Epithelial cell of proximal tubule (primary cell): ENCODE results near the gene GUCY1A2. TPM values are rescaled to one million over a fixed set of nuclear protein-coding genes. Genes with fewer than 3 reads are reported as not detected.

Source experiments
- DNase-seq: peaks from one replicate; pipeline ENCODE4 v3.0.0-alpha.2; 2011; ENCODE audit warnings: low read depth
- H3K4me3 ChIP-seq: 2 replicates; pipeline ENCODE4 v1.5.1; 2011; ENCODE audit warnings: low read depth, mild to moderate bottlenecking, low read length
- total RNA-seq: library from RNA; depleted of rRNA; stranded (reverse); fragments of >200 nt; gene quantifications from 2 replicates; pipeline ENCODE4 v1.2.3, GENCODE V29; 2015
- TF ChIP-seq, protein P1 (sequence below): conservative IDR thresholded peaks from 2 replicates; pipeline ENCODE4 v1.5.1; 2012; ENCODE audit warnings: low read depth, mild to moderate bottlenecking, low read length

GUCY1A2 gene
- total RNA-seq, 1 donor from 2014 or later: 0.06 TPM

GRCh38 chr11:106853850-106854401 lies 164.3 kb downstream of the GUCY1A2 start:
- no peak overlapping the region for H3K4me3 ChIP-seq
- TF ChIP-seq, protein P1, sequence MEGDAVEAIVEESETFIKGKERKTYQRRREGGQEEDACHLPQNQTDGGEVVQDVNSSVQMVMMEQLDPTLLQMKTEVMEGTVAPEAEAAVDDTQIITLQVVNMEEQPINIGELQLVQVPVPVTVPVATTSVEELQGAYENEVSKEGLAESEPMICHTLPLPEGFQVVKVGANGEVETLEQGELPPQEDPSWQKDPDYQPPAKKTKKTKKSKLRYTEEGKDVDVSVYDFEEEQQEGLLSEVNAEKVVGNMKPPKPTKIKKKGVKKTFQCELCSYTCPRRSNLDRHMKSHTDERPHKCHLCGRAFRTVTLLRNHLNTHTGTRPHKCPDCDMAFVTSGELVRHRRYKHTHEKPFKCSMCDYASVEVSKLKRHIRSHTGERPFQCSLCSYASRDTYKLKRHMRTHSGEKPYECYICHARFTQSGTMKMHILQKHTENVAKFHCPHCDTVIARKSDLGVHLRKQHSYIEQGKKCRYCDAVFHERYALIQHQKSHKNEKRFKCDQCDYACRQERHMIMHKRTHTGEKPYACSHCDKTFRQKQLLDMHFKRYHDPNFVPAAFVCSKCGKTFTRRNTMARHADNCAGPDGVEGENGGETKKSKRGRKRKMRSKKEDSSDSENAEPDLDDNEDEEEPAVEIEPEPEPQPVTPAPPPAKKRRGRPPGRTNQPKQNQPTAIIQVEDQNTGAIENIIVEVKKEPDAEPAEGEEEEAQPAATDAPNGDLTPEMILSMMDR: no peak
- DNase-seq: no peak

DNA sequence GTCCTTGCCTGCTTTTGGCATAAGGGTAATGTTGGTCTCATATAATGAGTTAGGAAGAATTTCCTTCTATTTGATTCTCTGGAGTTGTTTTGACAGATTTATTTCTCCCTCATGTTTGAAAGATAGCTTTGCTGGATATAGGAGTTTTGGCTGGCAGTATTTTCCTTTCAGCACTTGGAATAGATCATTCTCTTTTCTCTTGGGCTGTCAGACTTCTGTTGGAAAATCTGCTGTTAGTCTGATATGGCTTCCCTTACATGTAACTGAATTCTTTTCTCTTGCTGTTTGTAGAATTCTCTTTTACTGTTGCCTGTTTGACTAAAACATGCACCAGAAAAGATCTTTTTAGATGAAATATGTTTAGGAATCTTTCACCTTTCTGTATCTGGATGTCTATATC lies 165.5 kb downstream of the GUCY1A2 start:
- TF ChIP-seq, protein P1: no peak
- DNase-seq: no peak

DNA sequence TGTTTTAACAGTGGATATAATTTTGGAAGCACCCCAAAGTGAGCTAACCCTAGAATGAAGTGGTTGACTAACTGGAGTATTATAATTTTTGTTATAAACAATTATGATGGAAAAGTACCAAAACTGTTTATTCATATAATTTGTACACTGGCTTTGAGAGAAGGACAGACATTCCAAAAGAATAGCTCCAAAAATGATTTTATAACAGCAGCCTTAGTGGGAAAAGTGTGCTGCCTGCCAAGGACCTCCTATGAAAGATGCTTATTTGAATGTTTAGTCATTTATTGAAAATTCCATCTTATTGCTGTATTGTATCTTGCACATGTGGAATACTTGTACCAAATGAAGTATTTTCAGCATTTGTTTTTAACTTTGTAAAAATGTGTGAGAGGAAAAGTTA lies 169.8 kb downstream of the GUCY1A2 start:
- no peak for DNase-seq
- TF ChIP-seq, protein P1: no peak
- H3K4me3 ChIP-seq: no peak overlapping the region

More for the DNA sequence above, 165.5 kb downstream of the GUCY1A2 start:
- no peak overlapping the region for H3K4me3 ChIP-seq

- no peak overlapping the region for H3K4me3 ChIP-seq
- no peak for DNase-seq
- TF ChIP-seq, protein P1: no peak
These were observed 176.1 kb downstream of the GUCY1A2 start for GRCh38 chr11:106842134-106842533.

DNA sequence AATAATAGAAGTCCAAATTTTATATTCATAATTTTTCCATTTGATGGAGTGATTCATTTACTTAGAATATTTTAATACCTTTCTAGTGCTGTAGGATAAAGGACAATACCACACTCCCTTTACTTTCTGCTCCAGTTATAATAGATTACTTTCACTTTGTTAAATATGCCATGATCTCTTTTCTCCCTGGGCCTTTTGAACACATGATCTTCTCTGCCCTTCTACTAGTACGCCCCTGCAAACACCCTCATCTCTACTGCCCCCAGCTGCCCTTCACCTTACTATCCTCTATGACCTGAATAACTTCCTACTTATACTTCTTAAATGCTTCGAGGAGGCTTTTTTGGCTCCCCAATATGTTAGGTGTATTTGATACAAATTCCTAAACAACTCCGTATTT lies 177.3 kb downstream of the GUCY1A2 start:
- TF ChIP-seq, protein P1: no peak
- H3K4me3 ChIP-seq: no peak overlapping the region
- DNase-seq: no peak

DNA sequence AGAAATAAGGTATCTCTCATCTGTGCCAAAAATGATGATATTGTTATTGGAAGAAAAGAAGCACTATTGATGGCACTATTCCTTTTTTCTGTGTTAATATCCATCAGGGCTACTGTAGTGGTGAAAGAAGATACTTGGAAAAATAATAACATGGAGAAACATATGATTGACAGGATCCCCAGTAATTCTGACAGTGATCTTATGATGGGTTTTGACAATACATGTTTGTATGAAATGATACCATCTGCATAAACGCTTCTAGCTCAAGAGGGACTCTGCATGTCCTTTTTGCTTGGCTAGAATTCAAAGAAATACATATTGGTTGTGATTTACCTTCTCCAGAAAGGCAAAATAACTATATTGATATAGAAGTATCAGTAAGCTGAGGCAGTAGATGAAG lies 178.1 kb downstream of the GUCY1A2 start:
- DNase-seq: no peak
- TF ChIP-seq, protein P1: no peak

GRCh38 chr11:106834567-106834966 lies 183.7 kb downstream of the GUCY1A2 start:
- TF ChIP-seq, protein P1: no peak
- H3K4me3 ChIP-seq: no peak overlapping the region
- no peak for DNase-seq

More for the DNA sequence above, 178.1 kb downstream of the GUCY1A2 start:
- no peak overlapping the region for H3K4me3 ChIP-seq
